ENCODE data around the gene RRN3. TPM values are rescaled to one million over a fixed set of nuclear protein-coding genes. Genes with fewer than 3 reads are reported as not detected.
"Not testable (repeated sequence)": the region's sequence is repeated elsewhere in the genome, so short reads cannot be mapped to it uniquely, and the experiment has no call there.

The RRN3 gene
- total RNA-seq, 1 donor, result 37.9 TPM

DNA sequence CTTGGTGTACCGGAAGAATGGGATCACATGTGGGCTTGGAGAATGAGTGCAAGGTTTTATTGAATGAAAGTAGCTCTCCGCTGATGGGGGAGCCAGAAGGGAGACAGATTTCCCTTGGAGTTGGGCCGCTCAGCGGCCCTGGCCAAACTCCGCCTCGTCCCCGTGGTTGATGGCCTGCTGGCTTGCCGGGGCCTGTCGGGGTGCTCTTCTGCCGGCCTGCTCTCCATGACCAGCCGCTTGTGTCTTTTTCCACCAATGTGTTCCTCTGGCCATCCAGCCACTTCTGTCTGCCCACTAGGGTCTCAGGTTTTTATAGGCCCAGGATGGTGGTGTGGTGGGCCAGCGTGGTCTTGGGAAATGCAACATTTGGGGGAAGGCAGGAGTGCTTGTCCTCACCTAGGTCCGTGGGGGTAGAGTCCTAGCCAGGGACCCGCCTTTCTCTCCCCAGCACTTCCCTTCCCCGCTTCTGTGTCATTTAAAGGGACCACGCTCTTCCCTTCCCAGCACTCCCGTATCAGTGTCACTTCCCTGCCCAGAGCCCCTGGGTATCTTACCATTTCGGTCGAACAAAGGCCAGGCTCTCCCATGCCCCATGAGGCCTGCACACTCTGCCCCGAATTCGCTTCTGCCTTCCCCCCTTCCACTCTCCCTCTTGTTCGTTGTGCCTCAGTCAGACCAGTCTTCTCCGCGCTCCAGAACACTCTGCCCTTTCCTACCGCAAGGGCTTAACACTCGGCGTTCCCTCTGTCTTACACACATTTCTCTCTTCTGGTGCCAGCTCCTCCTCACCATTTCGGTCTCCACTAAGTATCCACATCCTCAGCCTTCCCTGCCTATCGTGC lies 66.3 kb downstream of the RRN3 start:
- H3K4me3 ChIP-seq (ENCODE audit: low read length); H3K9me3 ChIP-seq (ENCODE audit: low read depth, low read length); H3K27me3 ChIP-seq (ENCODE audit: insufficient read depth, low read length): not testable (repeated sequence)
- H3K4me1 ChIP-seq (ENCODE audit: insufficient read depth, low read length), result peaks cover 19% of the 10 kb centered on the region

DNA sequence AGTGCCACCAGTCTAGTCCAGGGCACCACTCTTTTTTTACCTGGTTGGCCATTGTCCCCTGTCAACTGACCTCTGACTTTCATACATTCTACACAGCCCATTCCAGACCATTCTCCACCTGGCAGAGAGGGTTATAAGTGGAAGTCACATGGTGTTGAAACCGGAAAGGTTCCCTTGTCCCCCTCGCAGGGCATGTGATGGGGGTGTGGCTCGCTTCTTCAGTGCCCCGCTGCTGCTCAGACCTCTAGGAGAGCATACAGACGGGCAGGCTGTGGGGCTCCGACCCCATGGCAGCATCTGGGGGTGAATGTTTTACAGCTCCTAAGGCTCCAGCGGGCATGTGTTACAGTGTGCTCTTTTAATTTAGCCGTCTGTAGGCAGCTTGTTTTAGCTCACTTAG lies 67.0 kb downstream of the RRN3 start:
- H3K27me3 ChIP-seq (ENCODE audit: insufficient read depth, low read length); H3K4me3 ChIP-seq (ENCODE audit: low read length); H3K9me3 ChIP-seq (ENCODE audit: low read depth, low read length): not testable (repeated sequence)
- peaks cover 13% of the 10 kb centered on the region for H3K4me1 ChIP-seq (ENCODE audit: insufficient read depth, low read length)

DNA sequence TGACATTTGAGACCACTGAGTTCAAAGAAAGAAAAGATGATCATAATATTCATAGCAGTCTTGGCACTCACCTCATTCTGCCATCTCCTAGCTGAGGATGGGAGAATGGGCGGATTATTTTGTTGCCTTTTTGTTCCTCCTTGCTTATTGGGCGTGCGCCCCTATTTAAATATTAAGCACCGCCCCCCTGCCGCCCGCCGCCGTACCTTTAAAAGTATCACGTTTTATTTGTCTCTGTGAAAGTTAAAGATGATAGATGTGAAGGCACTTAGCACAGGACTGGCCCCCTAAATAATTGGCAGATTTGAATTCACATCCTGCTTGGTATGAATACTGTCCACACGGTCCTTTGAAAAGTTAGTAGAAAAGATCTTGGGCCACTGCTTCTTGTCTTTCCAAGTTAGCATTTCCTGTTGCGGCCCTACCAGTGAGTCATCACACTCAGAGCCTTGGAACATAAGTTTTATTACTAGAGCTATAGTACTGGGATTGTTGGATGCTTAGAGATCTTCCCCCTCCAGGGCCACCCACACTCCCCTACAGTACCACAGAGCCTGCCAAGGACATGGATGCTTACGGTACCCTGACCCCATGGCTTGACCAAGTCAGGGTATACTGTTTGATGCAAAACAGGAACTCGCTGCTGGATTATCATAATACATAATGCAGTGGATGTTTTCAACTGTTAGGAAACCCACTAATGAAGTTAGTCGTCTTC lies 68.7 kb downstream of the RRN3 start:
- H3K4me1 ChIP-seq (ENCODE audit: insufficient read depth, low read length), result not testable (repeated sequence)

DNA sequence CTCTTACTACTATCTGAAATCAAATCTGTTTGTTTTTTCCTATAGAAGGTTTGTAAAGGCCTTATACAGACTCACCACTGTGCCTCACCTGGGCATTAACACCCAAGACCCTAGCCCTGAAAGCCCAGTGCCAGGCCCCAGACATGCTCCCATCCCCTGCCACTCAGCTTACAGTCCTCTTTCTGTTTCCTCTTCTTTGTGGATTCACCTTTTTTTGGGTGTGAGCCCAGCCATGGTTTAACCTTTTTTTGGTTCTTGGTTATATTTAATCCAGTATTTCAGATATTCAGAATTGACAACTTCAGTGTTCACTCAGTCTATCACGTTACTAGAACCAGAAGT lies 69.2 kb downstream of the RRN3 start:
- not testable (repeated sequence) for H3K9me3 ChIP-seq (ENCODE audit: low read depth, low read length); H3K4me3 ChIP-seq (ENCODE audit: low read length); H3K4me1 ChIP-seq (ENCODE audit: insufficient read depth, low read length); H3K27me3 ChIP-seq (ENCODE audit: insufficient read depth, low read length)

More for the DNA sequence above, 68.7 kb downstream of the RRN3 start:
- H3K27me3 ChIP-seq (ENCODE audit: insufficient read depth, low read length); H3K4me3 ChIP-seq (ENCODE audit: low read length); H3K9me3 ChIP-seq (ENCODE audit: low read depth, low read length): not testable (repeated sequence)

DNA sequence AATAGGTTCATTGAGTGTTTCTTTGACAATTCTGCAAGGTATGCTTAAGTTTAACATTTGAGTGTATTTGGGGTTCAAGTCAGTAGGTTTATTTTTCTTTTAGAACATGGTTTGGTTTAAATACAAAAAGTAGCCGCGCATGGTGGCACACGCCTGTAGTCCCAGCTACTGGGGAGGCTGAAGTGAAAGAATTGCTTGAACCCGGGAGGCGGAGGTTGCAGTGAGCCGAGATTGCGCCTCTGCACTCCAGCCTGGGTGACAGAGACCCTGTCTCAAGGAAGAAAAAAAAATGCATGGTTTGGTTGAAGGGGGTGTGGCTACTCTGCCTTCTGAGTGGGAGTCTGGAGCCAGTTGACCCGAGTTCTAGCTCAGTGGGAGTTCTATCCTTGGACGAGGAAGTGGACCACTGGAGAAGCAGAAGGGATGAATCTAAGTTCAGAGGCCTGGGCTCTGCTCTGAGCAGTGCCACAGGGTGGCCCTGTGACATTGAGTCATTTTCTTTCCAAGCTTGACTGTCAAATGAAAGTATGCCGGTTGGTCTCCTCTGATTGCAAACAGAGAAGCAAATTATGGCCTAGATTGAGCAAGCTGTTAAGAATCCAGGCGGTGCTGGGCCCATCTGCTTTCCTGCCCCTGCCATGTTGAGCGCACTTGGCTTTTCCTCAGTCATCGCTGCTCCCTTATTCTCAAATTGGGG lies 70.5 kb downstream of the RRN3 start:
- not testable (repeated sequence) for H3K4me3 ChIP-seq (ENCODE audit: low read length); H3K9me3 ChIP-seq (ENCODE audit: low read depth, low read length); H3K27me3 ChIP-seq (ENCODE audit: insufficient read depth, low read length); H3K4me1 ChIP-seq (ENCODE audit: insufficient read depth, low read length)

DNA sequence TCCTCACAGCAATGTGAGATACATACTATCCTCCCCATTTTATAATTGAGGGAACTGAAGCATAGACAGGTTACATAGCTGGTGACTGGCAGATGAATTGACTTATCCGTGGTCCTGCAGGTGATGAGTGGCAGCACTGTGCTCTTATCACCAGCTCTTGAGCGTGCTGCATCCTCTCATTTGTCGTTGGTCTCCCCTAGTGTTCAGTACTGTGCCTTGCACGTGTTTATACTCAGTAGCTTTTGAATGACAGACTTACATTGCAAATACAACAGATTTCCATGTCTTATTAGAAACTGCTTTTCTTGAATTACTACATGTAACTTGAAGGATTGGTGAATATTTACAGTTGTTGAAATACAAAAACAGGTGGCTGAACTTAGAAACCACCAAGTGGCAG lies 71.9 kb downstream of the RRN3 start:
- H3K27me3 ChIP-seq (ENCODE audit: insufficient read depth, low read length); H3K9me3 ChIP-seq (ENCODE audit: low read depth, low read length); H3K4me1 ChIP-seq (ENCODE audit: insufficient read depth, low read length); H3K4me3 ChIP-seq (ENCODE audit: low read length): not testable (repeated sequence)

- not testable (repeated sequence) for H3K27me3 ChIP-seq (ENCODE audit: insufficient read depth, low read length); H3K4me1 ChIP-seq (ENCODE audit: insufficient read depth, low read length); H3K9me3 ChIP-seq (ENCODE audit: low read depth, low read length); H3K4me3 ChIP-seq (ENCODE audit: low read length)
Observed at GRCh38 chr16:15021429-15021828, 72.6 kb downstream of the RRN3 start.

DNA sequence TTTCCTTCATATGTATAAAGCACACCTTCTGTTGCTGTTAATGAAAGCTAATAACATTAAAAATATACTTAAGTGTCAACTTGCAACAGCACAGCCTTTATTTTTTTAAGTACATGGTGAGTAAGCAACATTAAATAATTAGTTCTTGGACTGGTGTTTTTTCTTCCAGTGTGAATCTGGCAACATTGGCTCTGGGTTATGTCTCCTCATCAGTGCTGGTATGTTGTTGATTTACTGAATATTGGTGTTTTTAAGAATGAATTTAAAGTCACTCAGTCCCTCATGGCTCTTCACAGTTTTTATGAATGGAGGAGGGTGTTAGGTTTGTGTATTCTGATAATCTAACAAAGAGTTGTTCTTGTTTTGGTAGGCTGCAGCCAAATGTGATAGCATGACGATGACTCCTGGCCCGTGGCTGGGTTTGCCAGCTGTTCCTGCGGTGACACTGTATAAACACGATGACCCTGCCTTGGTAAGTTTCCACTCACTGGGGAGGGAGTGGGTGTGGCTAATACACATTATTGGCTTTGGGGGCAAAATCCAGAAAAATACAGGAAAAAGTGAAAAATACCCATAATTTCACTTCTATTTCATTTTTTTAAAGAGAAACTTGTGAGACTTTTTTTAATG lies 77.0 kb downstream of the RRN3 start:
- H3K27me3 ChIP-seq (ENCODE audit: insufficient read depth, low read length); H3K9me3 ChIP-seq (ENCODE audit: low read depth, low read length): not testable (repeated sequence)

GRCh38 chr16:15016354-15016753 lies 77.7 kb downstream of the RRN3 start:
- not testable (repeated sequence) for H3K27me3 ChIP-seq (ENCODE audit: insufficient read depth, low read length); H3K9me3 ChIP-seq (ENCODE audit: low read depth, low read length)
- peaks cover 12% of the 10 kb centered on the region for H3K4me1 ChIP-seq (ENCODE audit: insufficient read depth, low read length)

More for the DNA sequence above, 77.0 kb downstream of the RRN3 start:
- H3K4me1 ChIP-seq (ENCODE audit: insufficient read depth, low read length), result peaks cover 12% of the 10 kb centered on the region
- H3K4me3 ChIP-seq (ENCODE audit: low read length), result not testable (repeated sequence)

GRCh38 chr16:15015671-15016070 lies 78.4 kb downstream of the RRN3 start:
- not testable (repeated sequence) for H3K4me3 ChIP-seq (ENCODE audit: low read length); H3K27me3 ChIP-seq (ENCODE audit: insufficient read depth, low read length); H3K9me3 ChIP-seq (ENCODE audit: low read depth, low read length)
- peaks cover 12% of the 10 kb centered on the region for H3K4me1 ChIP-seq (ENCODE audit: insufficient read depth, low read length)

More at GRCh38 chr16:15016354-15016753, 77.7 kb downstream of the RRN3 start:
- H3K4me3 ChIP-seq (ENCODE audit: low read length), result not testable (repeated sequence)

DNA sequence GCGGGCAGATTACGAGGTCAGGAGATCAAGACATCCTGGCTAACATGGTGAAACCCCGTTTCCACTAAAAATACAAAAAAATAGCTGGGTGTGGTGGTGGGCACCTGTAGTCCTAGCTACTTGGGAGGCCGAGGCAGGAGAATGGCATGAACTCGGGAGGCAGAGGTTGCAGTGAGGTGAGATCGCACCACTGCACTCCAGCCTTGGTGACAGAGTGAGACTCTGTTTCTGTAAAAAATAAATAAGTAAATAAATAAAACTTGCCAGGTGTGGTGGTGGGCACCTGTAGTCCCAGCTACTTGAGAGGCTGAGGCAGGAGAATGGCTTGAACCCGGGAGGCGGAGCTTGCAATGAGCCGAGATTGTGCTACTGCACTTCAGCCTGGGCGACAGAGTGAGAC lies 81.1 kb downstream of the RRN3 start:
- not testable (repeated sequence) for H3K4me3 ChIP-seq (ENCODE audit: low read length); H3K9me3 ChIP-seq (ENCODE audit: low read depth, low read length)

More for the DNA sequence above, 81.1 kb downstream of the RRN3 start:
- H3K4me1 ChIP-seq (ENCODE audit: insufficient read depth, low read length), result peaks cover 12% of the 10 kb centered on the region
- not testable (repeated sequence) for H3K27me3 ChIP-seq (ENCODE audit: insufficient read depth, low read length)

Other genes starting within 250 kb of the RRN3 start
- 17.9 TPM for gene NPIPA1, start 156.8 kb downstream of the RRN3 start, total RNA-seq
- gene PDXDC1, start 119.2 kb downstream of the RRN3 start, total RNA-seq, result 101 TPM
- gene NTAN1, start 38.2 kb downstream of the RRN3 start, total RNA-seq, result 40.7 TPM